GM23338 (cell line): ENCODE data around the gene PHC2.

Experiments
- CREB1 ChIP-seq: fragments of 250-450 bp; sonication (Bioruptor Pico); IDR thresholded peaks from 2 replicates; pipeline ENCODE4 v1.5.0; 2020; ENCODE audit warnings: low read depth, mild to moderate bottlenecking, moderate library complexity
- EZH2 ChIP-seq: fragments of 200-600 bp; sonication (generic); IDR thresholded peaks from one replicate; pipeline ENCODE4 v1.8.0; 2017; ENCODE audit warnings: antibody characterized with exemption, mild to moderate bottlenecking, low read depth; ENCODE audit not compliant: unreplicated experiment
- EZH2phosphoT487 ChIP-seq: fragments of 200-600 bp; sonication (generic); IDR thresholded peaks from one replicate; pipeline ENCODE4 v1.8.1; 2018; ENCODE audit warnings: antibody characterized with exemption; ENCODE audit not compliant: unreplicated experiment
- NANOG ChIP-seq: IDR thresholded peaks from 2 replicates; pipeline ENCODE4 v1.6.1; 2016; ENCODE audit warnings: antibody characterized with exemption, borderline replicate concordance
- POLR2AphosphoS5 ChIP-seq: IDR thresholded peaks from 2 replicates; pipeline ENCODE4 v1.6.1; 2016; ENCODE audit warnings: antibody characterized with exemption, low read depth
- STAT1 ChIP-seq: IDR thresholded peaks from one replicate; pipeline ENCODE4 v1.6.1; 2016; ENCODE audit warnings: antibody characterized with exemption; ENCODE audit not compliant: unreplicated experiment
- ZNF114 ChIP-seq: fragments of 250-450 bp; sonication (Bioruptor Pico); IDR thresholded peaks from 2 replicates; pipeline ENCODE4 v1.5.0; 2020; ENCODE audit warnings: mild to moderate bottlenecking, moderate library complexity
- ZNF331 ChIP-seq: fragments of 250-450 bp; sonication (Bioruptor Pico); IDR thresholded peaks from 2 replicates; pipeline ENCODE4 v1.5.0; 2020; ENCODE audit warnings: low read depth, mild to moderate bottlenecking, moderate library complexity
- TF ChIP-seq, protein P1 (sequence below), 2 experiments: fragments of 200-600 bp in 1 of 2; sonication (generic) in 1 of 2; conservative IDR thresholded peaks; 2 replicates each; pipeline versions ENCODE4 v1.5.1 to v1.6.1; 2016 to 2017; ENCODE audit warnings: antibody characterized with exemption in 2 of 2, low read depth in 2 of 2, mild to moderate bottlenecking in 2 of 2, moderate library complexity in 1 of 2
- TF ChIP-seq, protein P2 (sequence below): IDR thresholded peaks from one replicate; pipeline ENCODE4 v1.6.1; 2018; ENCODE audit warnings: antibody characterized with exemption; ENCODE audit not compliant: unreplicated experiment
- TF ChIP-seq, protein P3 (sequence below): fragments of 250-450 bp; sonication (Bioruptor Pico); IDR thresholded peaks from 2 replicates; pipeline ENCODE4 v1.5.0; 2020; ENCODE audit warnings: mild to moderate bottlenecking, moderate library complexity

DNA sequence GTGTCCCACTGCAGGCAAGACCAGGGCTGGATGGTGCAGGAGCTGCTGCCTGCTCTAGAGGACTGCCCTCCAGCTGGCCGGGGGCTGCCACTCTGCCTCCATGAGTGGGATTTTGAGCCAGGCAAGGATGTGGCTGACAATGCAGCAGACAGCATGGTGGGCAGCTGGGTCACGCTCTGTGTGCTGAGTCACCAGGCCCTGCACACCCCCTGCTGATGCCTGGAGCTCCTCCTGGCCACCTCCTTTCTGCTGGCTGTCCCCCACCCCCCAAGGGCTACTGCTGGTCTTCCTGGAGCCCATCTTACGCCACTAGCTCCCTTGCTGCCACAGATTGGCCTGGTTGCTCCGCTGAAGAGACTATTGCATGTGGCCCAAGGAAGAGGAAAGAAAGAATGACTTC, 37.6 kb upstream of the PHC2 start:
- TF ChIP-seq POLR2AphosphoS5 (no peak), EZH2 (no peak), CREB1 (CRISPR knock-in tag) (no peak), NANOG (no peak), EZH2phosphoT487 (no peak), ZNF331 (no peak), ZNF114 (CRISPR knock-in tag) (no peak), STAT1 (no peak)
- TF ChIP-seq, protein P1, sequence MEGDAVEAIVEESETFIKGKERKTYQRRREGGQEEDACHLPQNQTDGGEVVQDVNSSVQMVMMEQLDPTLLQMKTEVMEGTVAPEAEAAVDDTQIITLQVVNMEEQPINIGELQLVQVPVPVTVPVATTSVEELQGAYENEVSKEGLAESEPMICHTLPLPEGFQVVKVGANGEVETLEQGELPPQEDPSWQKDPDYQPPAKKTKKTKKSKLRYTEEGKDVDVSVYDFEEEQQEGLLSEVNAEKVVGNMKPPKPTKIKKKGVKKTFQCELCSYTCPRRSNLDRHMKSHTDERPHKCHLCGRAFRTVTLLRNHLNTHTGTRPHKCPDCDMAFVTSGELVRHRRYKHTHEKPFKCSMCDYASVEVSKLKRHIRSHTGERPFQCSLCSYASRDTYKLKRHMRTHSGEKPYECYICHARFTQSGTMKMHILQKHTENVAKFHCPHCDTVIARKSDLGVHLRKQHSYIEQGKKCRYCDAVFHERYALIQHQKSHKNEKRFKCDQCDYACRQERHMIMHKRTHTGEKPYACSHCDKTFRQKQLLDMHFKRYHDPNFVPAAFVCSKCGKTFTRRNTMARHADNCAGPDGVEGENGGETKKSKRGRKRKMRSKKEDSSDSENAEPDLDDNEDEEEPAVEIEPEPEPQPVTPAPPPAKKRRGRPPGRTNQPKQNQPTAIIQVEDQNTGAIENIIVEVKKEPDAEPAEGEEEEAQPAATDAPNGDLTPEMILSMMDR (conservative IDR thresholded peaks at IDR 0.05; ENCODE audit: low read depth in 2 of 2), result no peak
- TF ChIP-seq, protein P2, sequence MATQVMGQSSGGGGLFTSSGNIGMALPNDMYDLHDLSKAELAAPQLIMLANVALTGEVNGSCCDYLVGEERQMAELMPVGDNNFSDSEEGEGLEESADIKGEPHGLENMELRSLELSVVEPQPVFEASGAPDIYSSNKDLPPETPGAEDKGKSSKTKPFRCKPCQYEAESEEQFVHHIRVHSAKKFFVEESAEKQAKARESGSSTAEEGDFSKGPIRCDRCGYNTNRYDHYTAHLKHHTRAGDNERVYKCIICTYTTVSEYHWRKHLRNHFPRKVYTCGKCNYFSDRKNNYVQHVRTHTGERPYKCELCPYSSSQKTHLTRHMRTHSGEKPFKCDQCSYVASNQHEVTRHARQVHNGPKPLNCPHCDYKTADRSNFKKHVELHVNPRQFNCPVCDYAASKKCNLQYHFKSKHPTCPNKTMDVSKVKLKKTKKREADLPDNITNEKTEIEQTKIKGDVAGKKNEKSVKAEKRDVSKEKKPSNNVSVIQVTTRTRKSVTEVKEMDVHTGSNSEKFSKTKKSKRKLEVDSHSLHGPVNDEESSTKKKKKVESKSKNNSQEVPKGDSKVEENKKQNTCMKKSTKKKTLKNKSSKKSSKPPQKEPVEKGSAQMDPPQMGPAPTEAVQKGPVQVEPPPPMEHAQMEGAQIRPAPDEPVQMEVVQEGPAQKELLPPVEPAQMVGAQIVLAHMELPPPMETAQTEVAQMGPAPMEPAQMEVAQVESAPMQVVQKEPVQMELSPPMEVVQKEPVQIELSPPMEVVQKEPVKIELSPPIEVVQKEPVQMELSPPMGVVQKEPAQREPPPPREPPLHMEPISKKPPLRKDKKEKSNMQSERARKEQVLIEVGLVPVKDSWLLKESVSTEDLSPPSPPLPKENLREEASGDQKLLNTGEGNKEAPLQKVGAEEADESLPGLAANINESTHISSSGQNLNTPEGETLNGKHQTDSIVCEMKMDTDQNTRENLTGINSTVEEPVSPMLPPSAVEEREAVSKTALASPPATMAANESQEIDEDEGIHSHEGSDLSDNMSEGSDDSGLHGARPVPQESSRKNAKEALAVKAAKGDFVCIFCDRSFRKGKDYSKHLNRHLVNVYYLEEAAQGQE, result no peak
- TF ChIP-seq, protein P3, sequence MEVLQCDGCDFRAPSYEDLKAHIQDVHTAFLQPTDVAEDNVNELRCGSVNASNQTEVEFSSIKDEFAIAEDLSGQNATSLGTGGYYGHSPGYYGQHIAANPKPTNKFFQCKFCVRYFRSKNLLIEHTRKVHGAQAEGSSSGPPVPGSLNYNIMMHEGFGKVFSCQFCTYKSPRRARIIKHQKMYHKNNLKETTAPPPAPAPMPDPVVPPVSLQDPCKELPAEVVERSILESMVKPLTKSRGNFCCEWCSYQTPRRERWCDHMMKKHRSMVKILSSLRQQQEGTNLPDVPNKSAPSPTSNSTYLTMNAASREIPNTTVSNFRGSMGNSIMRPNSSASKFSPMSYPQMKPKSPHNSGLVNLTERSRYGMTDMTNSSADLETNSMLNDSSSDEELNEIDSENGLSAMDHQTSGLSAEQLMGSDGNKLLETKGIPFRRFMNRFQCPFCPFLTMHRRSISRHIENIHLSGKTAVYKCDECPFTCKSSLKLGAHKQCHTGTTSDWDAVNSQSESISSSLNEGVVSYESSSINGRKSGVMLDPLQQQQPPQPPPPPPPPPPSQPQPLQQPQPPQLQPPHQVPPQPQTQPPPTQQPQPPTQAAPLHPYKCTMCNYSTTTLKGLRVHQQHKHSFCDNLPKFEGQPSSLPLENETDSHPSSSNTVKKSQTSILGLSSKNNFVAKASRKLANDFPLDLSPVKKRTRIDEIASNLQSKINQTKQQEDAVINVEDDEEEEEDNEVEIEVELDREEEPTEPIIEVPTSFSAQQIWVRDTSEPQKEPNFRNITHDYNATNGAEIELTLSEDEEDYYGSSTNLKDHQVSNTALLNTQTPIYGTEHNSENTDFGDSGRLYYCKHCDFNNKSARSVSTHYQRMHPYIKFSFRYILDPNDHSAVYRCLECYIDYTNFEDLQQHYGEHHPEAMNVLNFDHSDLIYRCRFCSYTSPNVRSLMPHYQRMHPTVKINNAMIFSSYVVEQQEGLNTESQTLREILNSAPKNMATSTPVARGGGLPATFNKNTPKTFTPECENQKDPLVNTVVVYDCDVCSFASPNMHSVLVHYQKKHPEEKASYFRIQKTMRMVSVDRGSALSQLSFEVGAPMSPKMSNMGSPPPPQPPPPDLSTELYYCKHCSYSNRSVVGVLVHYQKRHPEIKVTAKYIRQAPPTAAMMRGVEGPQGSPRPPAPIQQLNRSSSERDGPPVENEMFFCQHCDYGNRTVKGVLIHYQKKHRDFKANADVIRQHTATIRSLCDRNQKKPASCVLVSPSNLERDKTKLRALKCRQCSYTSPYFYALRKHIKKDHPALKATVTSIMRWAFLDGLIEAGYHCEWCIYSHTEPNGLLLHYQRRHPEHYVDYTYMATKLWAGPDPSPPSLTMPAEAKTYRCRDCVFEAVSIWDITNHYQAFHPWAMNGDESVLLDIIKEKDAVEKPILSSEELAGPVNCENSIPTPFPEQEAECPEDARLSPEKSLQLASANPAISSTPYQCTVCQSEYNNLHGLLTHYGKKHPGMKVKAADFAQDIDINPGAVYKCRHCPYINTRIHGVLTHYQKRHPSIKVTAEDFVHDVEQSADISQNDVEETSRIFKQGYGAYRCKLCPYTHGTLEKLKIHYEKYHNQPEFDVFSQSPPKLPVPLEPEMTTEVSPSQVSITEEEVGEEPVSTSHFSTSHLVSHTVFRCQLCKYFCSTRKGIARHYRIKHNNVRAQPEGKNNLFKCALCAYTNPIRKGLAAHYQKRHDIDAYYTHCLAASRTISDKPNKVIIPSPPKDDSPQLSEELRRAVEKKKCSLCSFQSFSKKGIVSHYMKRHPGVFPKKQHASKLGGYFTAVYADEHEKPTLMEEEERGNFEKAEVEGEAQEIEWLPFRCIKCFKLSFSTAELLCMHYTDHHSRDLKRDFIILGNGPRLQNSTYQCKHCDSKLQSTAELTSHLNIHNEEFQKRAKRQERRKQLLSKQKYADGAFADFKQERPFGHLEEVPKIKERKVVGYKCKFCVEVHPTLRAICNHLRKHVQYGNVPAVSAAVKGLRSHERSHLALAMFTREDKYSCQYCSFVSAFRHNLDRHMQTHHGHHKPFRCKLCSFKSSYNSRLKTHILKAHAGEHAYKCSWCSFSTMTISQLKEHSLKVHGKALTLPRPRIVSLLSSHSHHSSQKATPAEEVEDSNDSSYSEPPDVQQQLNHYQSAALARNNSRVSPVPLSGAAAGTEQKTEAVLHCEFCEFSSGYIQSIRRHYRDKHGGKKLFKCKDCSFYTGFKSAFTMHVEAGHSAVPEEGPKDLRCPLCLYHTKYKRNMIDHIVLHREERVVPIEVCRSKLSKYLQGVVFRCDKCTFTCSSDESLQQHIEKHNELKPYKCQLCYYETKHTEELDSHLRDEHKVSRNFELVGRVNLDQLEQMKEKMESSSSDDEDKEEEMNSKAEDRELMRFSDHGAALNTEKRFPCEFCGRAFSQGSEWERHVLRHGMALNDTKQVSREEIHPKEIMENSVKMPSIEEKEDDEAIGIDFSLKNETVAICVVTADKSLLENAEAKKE, result no peak
